Subcutaneous adipose tissue (tissue), 4 donors: ENCODE measurements around the gene MCM5. TPM values are rescaled to one million over a fixed set of nuclear protein-coding genes. Genes with fewer than 3 reads are reported as not detected.

Source experiments
- total RNA-seq, 4 donors: library from RNA; depleted of rRNA; stranded (reverse); fragments of >200 nt; gene quantifications; one replicate each; pipeline ENCODE4 v1.1.0, GENCODE V29; 2016
- TF ChIP-seq, protein P1 (sequence below): fragments of 450-650 bp; IDR thresholded peaks from one replicate; pipeline ENCODE4 v1.5.1; 2016; ENCODE audit warnings: low read depth, mild to moderate bottlenecking, control low read depth, antibody characterized with exemption, moderate library complexity

MCM5 gene
- 10 to 100 TPM in 3 of 4 donors, 1 to 10 TPM in 1; 9.6 to 25.7 (median 17.3) TPM for total RNA-seq

DNA sequence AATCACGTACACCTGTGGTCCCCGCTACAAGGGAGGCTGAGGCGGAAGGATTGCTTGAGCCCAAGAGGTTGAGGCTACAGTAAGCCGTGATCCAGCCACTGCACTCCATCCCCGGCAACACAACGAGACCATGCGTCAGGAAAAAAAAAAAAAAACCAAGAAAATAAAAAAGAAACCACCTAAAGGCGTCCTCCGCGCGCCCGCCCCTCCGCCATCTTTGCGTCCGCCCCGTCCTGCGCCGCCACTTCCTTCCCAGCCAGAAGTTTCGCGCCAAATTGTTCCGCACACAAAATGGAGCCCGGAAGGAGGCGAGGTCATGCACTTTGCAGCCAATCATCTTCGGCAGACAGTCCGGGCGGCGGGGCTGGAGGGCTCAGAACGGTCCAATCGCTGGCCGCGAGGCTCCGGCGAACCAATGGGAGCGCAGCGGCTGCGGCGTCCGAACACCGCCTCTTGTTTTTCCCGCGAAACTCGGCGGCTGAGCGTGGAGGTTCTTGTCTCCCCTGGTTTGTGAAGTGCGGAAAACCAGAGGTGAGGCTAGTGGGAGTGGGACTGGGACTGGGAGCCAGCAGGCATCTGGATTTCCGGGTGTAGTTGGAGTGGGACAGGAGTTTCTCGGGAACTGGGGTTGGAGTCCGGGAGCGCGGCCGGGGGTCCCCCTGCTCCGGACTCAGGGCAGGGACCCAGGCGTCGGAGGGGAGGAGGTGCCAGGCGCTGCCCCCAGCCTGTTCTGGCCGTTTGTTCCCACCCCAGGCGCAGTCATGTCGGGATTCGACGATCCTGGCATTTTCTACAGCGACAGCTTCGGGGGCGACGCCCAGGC lies at the start of gene MCM5:
Gene MCM5 (plus strand): TSS at position 463 of the 823 bp plus-strand sequence. CDS start 299 bp downstream, at position 762.
- TF ChIP-seq, protein P1, sequence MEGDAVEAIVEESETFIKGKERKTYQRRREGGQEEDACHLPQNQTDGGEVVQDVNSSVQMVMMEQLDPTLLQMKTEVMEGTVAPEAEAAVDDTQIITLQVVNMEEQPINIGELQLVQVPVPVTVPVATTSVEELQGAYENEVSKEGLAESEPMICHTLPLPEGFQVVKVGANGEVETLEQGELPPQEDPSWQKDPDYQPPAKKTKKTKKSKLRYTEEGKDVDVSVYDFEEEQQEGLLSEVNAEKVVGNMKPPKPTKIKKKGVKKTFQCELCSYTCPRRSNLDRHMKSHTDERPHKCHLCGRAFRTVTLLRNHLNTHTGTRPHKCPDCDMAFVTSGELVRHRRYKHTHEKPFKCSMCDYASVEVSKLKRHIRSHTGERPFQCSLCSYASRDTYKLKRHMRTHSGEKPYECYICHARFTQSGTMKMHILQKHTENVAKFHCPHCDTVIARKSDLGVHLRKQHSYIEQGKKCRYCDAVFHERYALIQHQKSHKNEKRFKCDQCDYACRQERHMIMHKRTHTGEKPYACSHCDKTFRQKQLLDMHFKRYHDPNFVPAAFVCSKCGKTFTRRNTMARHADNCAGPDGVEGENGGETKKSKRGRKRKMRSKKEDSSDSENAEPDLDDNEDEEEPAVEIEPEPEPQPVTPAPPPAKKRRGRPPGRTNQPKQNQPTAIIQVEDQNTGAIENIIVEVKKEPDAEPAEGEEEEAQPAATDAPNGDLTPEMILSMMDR = no peak

DNA sequence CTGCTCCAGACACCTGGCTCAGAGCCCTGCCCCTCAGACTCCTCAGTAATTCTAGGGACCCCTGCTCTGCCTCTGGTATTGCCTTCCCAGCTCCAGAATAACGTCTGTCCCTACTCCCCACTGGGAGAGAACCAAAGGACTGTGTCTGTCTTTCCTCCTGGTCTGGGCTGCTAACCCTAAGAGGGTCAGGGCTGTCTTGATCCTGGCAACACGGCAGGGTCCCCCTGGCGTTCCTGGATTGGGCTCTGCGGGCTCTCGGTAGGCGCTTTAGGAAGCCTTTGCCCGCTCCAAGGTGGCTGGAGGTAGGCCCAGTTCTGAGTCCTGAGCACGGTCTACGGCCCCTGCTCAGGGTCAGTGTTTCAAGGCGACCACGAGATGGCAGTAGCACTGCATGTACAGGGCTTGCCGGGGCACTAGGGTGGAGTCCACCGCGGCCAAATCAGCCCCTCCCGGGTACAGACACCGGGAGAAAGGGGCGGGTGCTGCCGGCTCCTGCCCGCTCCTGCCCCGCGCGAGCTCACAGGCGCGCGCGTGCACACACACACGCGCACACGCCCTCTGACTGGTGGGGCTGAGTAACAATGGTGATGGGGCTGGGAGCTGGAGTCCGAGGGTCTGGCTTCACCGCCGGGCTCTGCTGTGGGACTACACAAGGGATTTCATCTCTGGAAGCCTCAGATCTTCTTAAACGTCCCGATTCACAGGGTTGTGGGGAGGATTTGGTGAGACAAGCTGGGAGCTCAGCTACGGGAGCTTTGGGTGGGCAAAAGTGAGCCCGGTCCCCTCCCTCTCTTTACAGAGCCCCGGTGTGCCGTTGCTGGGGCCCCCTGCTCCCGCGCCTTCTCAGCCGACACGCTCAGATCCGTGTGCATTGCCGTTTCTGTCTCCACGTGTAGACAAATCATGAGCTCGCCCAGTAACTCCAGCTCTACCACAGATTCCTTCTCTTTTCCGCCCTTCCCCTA lies 49.1 kb upstream of the MCM5 start:
- TF ChIP-seq, protein P1 = no peak

DNA sequence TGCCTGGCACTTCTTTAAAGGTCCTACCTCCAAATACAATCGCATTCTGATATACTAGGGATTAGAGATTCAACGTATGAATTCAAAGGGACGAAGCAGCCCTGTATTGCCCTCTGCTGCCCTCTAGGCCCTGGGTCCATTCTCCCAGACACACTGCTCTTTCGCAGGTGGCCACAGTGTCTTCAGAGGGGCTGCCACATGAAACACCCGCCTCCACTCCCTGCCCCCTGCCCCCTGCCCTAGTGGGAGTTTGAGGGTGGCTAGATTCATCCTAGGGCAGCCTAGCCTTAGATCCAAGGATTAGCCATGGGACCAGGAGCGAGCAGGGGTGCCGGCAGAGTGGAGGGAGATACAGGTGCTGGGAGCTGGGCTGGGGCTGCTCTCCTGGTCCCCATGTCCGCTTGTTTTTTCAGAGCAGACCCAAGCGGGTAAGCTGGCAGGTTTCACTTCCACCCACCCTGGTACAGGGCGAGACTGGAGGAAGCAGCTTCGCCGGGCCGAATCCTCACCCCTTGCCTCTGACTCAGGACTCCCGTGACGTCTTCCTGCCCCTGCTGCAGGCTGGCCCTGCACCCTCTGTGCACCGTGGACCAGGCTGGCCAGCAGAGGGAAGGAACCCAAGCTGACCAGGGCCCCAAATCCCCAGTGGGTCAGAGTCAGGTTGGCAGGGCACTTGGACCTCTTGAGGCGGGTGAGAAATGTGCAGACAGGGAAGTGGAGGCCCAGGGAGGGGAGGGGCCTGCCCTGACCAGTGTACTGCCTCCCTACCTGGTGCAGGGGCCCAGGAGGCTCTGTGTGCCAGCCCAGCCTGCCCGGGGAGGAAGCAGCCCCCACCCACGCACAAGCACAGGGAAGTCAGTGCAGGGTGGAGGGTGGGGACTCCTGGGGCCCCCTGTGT lies 47.5 kb upstream of the MCM5 start:
- TF ChIP-seq, protein P1 = no peak

DNA sequence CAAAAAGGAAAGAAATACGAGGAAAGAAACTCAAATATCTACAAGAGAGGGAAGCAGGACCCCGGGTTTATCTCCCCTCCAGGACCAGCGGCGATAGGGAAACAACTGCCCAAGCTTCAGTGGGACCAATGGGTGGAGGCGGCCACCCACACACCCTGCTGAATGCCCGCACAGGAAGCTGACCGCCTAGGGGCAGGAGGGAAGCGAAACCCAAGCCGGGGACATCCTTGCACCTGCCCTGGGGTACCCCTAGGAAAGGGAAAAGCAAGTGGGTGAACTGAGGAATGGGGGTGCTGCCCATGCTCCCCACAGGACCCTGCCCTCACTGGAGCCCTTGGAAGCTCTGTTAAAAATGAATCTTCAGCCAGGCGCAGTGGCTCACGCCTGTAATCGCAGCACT lies 46.6 kb upstream of the MCM5 start:
- TF ChIP-seq, protein P1 = no peak

DNA sequence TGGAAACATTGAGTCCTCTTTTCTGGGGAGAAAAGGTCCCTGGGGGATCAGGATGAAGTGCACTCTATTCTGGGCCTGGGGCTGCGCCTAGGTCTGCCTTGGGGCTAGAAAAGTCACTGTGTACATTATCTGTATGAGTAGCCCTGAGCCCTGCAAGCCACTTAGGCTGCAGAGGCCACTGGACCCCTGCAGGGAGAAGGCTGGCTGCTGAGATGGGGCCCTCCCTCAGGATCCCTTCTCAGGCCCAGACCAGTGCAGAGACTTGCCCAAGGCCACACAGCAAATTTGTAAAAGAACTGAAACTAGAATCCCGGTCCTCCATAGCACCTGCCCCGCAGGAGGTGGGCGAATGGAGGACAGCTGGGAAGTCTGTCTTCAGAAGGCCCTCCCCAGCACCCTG lies 45.9 kb upstream of the MCM5 start:
- TF ChIP-seq, protein P1 = no peak

DNA sequence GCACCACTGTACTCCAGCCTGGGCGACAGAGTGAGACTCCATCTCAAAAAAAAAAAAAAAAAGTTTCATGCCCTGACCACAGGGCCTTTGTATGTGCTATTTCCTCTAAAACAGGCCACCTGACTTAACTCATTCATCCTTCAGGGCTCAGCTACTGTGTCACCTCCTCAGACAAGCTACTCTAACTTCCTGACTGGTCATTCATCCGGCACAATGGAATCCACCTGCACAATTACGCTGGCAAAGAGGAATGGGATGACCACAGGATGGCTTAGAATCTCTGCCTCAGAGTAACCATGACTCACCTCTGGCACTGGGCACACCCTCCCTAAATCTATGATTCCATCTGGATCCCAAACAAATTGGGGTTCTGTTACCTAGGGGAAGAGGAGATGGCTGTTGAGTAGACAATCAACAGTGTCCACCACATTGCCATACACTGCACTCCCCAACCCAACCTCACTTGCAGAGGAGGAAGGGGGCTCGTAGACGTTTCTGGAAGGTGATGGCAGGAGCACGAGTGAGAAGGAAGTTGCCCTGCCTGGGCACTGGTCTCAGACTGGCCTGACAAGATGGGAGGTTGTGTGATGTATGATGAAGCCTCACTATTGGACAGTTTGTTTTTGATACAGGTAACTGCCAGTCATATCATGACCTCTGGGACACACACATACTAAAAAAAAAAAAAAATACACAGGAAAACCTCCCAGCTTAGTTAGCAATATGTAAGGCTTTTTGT lies 41.9 kb upstream of the MCM5 start:
- TF ChIP-seq, protein P1 = no peak
